Retinal pigment epithelial cell (primary cell): ENCODE results near the gene GNAO1.
"Not testable (repeated sequence)": the region's sequence is repeated elsewhere in the genome, so short reads cannot be mapped to it uniquely, and the experiment has no call there.

Experiments
- DNase-seq: peaks from one replicate; pipeline ENCODE4 v3.0.0-alpha.2; 2010; ENCODE audit warnings: low read depth
- H3K4me3 ChIP-seq: 2 replicates; pipeline ENCODE4 v1.5.1; 2011; ENCODE audit warnings: mild to moderate bottlenecking, low read length, control low read depth, moderate library complexity
- CTCF ChIP-seq: conservative IDR thresholded peaks from 2 replicates; pipeline ENCODE4 v1.5.1; 2011; ENCODE audit warnings: low read depth, low read length, control low read depth, inconsistent platforms

Gene GNAO1

GRCh38 chr16:56382459-56382858 is 191.2 kb downstream of the GNAO1 start:
- TF ChIP-seq CTCF = no peak
- H3K4me3 ChIP-seq = no peak overlapping the region
- DNase-seq = no peak

GRCh38 chr16:56382901-56383355 is 191.6 kb downstream of the GNAO1 start:
- no peak for TF ChIP-seq CTCF
- DNase-seq = no peak
- H3K4me3 ChIP-seq = no peak overlapping the region

- no peak overlapping the region for H3K4me3 ChIP-seq
- DNase-seq = no peak
- no peak for TF ChIP-seq CTCF
Measured at GRCh38 chr16:56384074-56384721, 192.9 kb downstream of the GNAO1 start.

GRCh38 chr16:56387396-56387795 is 196.1 kb downstream of the GNAO1 start:
- no peak for TF ChIP-seq CTCF
- DNase-seq = no peak
- H3K4me3 ChIP-seq = no peak overlapping the region

GRCh38 chr16:56388209-56388608 is 196.9 kb downstream of the GNAO1 start:
- TF ChIP-seq CTCF = no peak
- no peak overlapping the region for H3K4me3 ChIP-seq
- no peak for DNase-seq

- H3K4me3 ChIP-seq = no peak overlapping the region
- no peak for TF ChIP-seq CTCF
- no peak for DNase-seq
Measured at GRCh38 chr16:56389554-56389953, 198.3 kb downstream of the GNAO1 start.

- H3K4me3 ChIP-seq = not testable (repeated sequence)
Measured at GRCh38 chr16:56396724-56397123, 205.4 kb downstream of the GNAO1 start.

More at GRCh38 chr16:56396724-56397123, 205.4 kb downstream of the GNAO1 start:
- DNase-seq = not testable (repeated sequence)
